Inflammatory macrophage (primary cell): Measurements from ENCODE around the gene CHST15.

Experiments
- DNase-seq, 2 donors: peaks; one replicate each; pipeline ENCODE4 v3.0.0-alpha.2; 2020 to 2022

Gene CHST15

DNA sequence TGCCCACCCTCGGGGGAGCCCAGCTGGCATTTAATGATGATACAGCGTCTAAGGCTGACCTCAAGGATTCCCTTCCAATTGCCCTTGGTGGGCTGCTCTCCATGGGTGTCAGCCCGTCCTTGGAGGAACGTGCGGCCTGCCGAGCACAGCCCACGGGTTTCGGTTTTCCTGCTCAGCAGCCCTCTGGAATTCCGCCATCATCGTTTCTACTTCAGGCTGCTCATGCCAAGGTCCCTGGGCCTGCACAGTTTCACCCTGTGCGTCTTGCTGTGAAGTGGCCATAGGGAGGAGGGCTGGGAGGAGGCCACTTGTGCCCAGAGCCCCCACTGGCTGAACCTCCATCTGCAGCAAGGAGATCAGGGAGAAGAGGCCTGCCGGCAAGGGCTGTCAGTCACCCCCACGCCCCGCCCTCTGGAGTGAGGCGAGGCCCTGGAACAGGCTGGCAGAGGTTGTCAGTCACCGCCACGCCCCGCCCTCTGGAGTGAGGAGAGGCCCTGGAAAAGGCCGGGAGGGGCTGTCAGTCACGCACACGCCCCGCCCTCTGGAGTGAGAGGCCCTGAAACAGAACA is 82.8 kb downstream of the CHST15 start:
- no peak for DNase-seq

DNA sequence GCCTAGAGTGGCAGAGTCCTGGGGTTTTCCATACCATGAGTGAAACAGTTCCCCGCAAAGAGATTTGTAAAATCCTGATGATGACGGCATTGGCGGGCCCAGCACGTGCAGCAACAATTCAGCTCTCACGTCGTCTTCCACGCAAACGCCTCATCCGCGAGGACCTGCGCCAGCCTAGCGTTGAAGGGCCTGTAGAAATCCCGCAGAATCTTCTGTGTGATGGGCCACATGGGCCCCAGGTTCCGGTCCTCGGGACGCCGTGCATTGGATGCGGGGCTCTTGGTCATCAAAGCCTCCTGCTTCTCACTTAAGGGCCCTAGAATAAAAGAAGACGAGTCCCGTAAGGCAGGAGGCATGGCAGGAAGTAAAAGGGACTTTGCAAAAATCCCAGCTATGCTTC is 83.4 kb downstream of the CHST15 start:
- DNase-seq: no peak

DNA sequence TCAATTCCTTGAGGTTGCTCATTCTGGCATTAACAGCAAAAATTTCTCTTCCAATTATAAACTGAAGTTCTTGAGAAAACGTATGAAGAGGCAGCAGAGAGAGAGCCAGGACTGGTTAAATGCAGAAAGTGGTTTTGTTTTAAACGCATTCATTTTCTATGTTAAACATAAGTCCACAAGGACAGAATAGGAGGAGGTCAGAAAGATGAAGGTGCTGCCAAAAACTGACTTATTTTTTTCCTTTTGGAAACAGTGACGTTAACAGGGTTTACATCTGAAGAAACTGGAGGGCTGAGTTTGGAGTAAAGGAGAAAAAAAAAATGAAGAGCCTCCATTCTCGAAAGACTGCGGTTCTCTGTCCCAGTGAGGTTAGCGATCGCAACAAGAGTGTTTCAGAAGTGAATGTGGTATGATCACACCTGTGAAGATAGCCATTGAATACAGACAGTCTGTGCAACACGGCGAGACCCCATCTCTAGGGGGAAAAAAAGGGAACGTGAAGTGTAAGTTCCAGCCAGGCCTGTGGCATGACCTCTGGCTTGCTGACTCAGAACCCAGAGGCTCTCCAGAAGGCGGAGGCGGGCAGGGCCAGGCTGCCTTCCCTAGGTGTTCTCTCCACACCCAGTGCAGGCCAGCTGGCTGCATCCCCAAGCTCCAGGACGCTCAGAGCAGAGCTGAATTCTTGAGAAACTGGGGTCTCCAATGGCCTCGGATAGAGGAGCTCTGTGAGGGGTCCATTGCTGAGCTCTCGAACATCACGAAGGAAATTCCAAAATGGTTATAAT is 84.0 kb downstream of the CHST15 start:
- DNase-seq: no peak

DNA sequence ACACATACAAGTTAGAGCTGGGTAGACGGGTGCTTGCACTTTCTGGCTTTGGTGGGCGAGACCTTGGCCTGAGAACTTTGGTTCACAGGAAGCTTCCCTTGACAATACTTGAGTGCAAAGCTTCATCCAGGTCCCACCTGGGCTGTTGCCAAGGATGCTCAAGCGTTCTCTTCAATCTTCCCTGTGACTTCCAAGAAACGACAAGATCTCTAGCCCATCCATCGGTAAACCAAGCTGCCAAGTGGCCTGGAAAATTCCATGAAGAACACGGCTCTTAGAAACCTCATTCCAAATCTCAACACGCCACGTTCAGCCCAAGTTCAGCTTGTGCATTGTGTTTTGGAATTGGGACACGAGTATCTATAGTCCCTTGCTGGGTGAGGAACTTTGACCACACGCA is 84.7 kb downstream of the CHST15 start:
- no peak for DNase-seq

DNA sequence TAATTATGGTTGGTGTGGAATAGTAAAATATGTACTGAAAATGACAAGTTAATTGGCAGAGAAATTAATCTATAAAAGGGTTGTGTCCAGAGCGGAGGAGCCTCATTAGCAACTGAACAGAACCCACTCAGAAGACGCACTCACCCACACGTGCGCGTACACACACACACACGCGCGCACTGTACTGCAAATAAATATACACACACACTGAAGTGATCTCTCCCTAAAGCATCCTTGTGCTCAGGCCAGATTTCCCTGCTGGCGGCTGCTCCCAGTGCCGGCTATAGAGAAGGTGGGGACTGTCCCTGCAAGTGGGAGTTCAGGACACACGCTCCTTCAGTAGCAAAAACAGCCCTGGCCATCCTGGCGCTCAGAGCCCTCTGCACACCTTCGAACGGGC is 85.2 kb downstream of the CHST15 start:
- DNase-seq: no peak

DNA sequence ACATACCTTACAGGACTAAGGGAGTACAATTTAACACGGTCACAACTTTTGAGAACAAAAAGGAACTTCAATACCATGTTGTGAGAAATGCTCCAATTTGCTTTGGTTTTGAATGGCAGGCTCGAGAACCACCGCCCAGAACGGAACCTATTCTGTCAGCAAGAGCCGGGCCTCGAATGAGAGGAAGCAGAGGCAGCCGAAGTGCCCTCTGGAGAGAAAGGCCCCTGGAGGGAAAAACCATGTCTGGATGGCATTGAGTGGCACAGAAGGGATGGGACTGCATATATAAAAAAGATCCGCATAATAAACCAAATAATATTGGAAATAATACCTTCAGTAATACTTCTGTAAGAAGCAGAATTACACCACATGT is 85.6 kb downstream of the CHST15 start:
- DNase-seq: no peak

DNA sequence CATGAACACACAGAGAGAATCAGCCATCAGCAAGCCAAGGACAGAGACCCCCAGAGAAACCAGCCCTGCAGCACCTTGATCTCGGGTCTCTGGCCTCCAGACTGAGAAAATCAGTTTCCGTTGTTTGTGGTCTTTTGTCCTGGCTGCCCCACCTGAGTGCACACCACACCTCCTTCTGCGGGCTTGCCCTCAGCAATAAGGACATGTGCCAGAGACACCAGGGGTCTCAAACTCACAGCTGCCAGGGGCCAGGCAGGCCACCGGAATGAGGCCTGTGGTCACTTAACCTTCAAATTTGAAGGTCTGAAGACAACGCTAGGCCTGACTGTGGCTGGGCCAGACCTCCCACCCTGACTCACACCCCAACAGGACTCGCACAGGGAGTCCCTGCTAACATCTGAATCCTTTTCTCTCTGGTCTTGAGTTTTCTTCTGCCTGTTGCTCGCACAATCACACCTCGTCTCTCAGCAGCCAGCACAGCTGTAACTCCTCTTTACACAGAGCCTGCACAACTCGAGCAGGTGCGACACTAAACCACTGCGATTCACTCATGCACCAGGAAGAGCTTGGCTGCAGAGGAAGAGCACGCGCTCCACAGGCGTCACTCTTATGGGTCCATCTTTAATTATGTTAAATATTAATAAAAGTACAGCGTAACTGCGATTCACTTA is 86.2 kb downstream of the CHST15 start:
- DNase-seq: no peak

DNA sequence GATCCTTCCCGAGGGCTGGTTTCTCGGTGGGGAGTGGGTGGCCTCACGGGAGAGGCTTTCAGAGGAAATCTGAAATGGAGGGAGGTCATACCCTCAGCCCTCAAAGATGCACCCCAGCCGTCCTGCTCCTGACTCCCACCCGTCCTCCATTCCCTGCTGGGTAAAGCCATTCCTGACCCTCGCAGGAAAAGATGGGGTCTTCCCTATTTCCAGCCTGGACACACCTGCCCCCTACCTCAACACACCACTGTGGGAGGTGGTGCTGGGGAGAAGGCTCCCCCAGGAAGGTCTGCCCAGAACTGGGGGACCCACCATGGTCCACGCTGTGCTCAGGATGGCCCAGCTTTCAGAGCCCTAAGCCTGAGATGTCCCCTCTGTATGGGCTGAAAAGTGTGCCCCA is 86.9 kb downstream of the CHST15 start:
- no peak for DNase-seq

DNA sequence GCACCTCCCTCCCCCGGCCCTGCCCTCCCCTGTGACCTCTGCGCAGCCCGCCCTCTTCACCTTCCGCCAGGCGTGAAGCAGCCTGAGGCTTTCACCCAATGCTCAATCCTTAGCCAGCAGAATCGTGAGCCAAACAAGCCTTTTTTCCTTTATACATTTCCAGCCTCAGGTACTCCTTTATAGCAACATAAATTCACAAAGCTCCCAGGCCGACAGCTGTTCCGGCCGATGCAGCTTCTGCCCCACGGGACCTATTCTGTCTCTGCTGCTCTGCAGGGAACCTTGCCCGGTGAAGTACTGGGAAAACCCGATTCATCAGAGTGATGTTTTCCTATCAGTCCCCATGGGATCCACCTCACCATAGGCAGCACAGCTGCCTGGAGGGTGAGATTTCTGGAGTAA is 87.4 kb downstream of the CHST15 start:
- DNase-seq: no peak

DNA sequence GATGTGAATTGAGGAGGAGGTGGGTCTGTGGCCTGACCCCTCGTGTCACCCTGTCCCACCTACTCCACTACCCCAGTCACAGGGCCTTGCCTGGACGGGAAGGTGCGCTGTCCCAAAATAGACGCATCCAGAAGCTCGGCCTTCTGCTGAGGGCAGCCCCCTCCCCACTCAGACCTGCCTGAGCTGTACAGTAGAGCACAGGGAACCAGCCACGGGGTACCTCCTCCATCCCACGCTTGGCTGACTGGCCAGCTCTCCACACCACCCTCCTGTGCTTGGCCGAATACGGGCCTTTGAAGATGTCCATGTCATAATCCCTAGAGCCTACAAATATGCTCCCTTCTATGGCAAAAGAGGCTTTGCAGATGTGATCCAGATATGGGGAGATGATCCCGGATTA is 88.3 kb downstream of the CHST15 start:
- DNase-seq: no peak

DNA sequence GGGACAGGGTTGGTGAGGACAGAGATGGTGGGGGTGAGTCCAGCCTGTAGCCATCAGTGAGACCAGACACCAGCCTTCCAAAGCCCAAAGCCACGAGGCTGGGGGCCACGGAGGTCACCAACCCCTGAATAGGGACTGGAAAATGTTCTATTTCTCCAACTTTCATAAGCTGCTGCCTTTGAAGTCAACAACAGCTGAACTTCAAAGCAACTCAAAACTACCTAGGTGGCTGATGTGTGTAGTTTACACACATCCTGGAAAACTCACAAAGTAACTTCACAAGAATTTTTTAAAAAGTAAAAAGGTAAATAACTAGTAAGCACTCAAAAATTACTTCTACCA is 88.8 kb downstream of the CHST15 start:
- DNase-seq: no peak

DNA sequence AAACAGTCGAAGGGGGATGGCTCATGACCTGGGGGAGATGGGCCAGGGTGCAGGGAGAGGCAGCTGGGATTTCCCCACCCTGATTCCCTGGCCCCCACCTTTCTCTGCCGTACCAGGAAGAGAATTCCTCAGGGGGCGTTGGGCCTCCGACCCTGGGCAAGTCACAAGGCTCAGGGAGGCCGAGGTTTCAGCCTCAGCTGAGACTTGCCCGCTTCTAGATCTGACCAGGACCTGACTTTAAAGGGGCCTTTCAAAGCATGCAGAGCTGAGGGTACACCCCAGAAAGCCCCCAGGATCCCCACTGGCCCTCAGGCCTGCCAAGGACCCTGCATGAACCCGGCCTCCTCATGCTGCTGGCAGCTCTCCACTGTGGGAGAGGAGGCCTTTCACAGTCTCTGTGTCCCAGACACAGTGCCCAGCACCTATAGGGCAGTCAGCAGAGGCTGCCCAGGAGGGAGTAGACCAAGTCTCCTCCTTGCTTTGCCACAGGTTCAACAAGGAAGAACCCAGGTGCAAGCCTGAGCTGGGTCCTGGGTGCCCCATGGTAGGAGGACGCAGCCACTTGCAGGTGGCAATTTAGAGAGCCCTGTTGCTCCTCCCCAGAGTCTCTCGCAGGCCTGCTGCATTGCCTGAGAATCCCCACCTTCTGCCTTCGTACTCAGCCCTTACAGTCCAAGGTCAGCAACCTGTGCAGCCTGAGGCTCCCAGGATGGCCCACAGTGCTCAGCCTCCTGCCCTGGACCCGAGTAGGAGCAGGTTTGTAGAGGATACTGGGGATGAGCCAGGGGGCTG is 89.3 kb downstream of the CHST15 start:
- no peak for DNase-seq

DNA sequence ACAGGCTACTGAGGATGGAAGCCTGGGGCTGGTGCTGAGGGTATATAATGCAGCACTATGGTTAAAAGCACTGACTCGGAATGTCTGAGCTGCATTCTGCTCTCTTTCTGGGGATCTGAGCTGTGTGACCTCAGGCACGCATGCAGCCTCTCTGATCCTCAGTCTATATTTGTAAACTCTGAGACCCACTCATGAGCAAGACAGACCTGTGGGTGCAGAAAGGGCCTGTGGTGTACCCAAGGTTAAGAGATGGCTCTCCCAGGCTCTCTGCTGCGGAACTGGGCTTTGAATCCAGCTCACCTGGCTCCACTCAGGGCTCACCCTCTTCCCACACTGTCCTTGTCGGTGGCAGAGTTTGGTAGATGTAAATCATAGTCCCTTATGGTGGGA is 89.9 kb downstream of the CHST15 start:
- DNase-seq: no peak

DNA sequence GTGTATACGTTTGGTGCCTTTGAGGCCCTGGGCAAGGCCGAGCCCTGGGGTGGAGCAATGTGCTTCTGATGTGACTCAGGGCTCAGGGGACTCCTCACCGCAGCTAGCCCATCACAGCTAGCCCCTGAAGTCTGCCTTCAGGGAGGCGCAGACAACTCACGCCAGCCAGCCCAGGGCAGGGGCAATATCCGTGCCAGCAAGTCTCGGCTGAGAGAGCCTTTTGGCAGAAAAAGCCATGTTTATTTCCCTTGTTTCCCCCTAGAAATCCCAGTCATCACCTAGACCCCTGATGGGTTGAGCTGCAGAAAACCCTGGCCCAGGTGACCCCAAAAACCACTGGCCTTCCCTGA is 90.4 kb downstream of the CHST15 start:
- DNase-seq: no peak

DNA sequence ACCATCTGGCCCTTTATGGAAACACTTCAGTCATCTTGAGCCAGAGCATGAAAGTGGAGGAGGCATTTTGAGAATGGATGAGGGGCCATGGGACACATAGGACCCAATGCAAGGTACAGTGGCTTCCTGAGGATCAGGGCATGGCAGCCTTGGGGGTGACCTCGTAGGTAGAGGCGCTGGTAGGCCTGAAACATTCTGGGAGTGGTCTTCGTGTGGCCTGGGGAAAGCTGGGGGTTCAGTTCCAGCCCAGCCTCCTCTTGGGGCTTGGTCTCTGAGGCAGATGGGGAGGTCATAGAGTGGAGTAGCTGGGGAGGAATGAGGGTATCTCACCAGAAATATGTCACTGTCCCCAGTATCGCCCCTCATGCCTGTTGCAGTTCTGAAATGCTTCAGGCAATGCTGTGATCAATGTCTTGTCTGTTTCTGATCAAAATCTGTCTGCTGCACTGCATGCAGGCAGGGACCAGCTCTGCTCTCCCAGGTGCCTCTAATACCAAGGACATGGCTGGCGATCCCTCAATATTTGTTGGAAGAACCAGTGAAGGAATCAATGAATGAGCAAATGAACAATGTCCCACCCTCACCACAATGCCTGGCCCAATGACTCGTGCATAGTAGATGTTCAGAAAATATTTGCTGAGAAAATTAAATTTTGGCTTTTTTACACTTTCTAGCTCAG is 90.9 kb downstream of the CHST15 start:
- DNase-seq: no peak

DNA sequence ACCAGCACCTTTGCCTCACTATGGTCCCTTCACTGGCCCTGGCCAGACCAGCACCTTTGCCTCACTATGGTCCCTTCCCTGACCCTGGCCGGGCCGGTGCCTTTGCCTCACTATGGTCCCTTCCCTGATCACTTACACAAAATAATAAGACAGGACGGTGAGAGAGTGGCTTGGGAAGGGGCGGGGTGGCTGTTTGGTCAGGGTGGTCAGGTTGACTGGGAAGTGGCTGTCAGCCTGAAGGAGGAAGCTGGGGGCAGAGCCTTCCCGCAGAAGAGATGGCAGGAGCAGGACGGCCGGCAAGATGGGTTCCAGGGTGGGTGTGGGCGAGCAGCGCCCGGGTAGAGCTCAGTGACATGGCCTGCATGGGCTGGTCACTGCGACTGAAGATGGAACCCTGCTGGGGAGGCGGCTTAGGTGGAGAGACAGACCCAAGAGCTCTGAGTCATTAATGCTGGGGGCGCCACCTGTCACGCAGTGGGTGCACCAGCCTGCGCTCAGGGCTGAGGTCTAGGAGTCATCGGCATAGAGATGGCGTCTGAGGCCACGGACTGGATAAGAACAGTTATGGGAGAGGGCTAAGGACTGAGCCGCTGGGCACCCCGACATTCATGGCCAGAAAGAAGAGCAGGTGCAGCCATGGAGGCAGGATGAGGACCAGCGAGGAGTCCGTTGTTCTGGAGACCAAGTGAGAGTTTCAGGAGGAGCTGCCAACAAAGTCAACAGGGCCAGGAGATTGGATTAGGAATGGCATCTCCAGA is 91.8 kb downstream of the CHST15 start:
- DNase-seq: peak in 1 of 2 donors; percentile 22

DNA sequence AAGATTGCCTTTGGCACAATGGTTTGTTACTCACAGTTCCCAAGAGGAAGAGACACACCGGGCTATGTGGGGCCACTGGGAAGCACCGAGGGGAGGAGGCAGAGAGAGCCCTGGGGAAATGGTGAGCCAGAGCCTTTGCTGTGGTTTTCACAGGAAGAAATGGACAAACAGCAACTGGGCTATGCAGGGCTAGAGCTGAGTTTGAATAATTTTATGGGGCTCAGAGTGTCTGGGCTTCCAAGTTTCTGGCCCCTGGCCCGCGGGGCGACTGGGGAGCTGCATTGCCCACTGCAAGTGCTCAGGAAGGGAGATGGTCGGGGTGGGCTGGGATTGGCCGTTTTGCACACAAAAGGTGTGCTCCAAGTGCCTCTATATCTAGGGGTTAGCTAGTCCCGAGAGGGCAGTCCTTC is 92.6 kb downstream of the CHST15 start:
- DNase-seq: peak; percentile 41 to 53

DNA sequence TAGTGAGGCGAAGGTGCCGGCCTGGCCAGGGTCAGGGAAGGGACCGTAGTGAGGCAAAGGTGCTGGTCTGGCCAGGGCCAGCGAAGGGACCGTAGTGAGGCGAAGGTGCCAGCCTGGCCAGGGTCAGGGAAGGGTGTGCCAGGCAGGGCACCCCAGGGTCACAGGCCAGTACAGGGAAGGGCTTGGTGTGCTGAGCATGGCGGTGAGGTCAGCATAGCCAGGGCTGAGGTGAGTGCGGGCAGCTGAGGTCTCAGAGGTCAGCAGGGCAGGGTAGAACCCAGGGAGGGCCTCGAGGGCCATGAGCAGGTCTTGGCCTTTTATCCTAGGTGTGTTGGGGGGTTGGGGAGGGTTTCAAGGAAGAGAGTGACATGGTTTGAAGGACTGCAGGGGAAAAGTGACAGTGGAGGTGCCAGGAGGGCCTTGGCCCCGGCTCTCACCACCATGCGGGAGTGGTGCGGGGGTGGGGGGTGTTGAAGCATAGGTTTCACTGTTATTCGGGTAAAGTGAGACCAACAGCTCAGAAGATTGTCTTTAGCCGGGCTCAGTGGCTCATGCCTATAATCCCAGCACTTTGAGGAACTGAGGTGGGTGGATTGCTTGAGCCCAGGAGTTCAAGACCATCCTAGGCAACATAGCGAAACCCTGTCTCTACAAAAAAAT is 93.3 kb downstream of the CHST15 start:
- DNase-seq: no peak

DNA sequence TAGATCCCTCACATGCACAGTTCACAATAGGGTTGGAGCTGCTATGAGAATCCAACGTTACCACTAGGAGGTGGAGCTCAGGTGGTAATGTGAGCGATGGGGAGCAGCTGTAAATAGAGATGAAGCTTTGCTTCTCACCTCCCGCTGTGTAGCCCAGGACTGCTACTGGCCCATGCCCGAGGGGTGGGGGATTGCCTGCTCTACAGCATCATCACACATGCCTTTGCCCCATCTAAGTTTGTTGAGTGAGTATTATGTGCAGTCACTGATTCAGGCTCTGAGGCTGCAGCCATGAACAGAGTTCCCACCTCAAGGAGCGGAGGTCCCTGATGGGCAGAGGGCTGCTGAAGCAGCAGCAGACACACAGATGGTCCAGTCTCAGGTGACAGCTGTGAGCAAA is 94.1 kb downstream of the CHST15 start:
- no peak for DNase-seq

DNA sequence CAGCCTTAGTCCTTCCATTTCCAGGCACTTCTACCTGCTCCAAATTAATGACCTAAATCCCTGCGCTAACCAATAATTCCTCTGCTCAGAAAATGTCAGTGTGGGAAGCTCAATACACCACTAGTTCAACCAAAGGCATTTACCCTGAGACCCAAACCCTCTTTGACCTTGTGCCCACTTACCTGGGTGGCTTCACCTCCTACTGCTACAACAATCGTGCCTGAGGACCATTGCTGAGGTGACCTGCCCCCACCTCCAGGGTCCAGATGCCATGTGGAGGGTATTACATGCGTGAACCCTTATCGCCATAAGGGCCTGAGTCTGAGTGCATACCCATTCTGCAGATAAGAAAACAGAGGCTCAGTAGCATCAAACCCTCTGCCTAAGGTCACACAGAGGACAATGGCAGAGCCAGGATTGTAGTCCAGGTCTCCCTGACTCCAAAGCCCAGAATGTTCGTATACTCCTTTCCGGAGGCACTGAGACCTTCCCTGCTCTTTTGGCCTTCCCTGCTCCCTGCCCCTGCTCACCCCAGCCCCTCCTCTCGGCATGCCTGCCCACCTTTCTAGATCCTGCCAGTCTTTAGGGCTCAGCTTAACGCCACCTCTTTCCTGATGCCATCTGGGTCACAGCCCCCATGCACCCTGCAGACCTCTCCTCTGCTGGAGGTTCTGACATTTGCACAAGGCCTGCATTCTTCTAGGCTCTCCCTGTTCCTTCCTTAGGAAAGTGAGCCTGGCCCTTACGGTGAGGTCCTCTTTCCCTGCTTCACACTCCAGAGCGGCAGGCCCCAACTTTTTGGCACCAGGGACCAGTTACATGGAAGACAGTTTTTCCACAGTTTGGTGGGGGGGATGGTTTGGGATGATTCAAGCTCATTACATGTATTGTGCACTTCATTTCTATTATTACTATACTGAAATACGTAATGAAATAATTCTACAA is 94.9 kb downstream of the CHST15 start:
- DNase-seq: no peak
